Endometrium (tissue), 2 donors: Measurements from ENCODE around the gene HOXA10.

ENCODE experiments used
- FAIRE-seq: peaks from 2 replicates; lab custom pipeline; 2012; peaks lifted over from hg19 to GRCh38; lab: Jason Lieb, UNC
- donor health status: control.
- donor health status: control.

The HOXA10 gene

DNA sequence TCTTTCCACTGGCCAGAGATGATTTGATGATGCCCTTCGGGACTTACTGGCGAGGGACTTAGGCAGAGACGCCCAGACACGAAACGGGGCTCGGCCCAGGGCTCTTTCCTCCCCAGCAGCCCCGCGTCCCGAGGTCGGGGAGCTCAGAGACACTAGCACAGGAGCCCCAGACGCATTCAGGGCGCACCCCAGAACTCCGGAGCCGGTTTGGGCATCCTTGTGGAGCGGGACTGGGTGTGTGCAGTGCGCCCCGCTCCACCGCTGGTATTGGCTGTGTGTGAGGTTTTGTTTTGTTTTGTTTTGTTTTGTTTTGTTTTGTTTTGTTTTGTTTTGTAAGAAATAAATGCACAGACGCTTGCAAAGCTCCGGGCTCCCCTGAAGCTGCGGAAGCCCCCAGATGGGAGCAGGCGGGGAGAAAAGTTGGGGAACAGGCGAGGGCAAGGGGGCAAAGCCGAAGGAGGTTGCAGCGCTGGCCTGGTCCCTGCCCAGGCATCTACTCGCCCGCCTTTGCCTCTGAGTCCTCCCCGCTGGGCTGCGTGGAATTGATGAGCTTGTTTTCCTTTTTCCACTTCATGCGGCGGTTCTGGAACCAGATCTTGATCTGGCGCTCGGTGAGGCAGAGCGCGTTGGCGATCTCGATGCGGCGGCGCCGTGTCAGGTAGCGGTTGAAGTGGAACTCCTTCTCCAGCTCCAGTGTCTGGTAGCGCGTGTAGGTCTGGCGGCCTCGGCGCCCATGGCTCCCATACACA lies 28.8 kb downstream of the HOXA10 start:
- FAIRE-seq: no peak

DNA sequence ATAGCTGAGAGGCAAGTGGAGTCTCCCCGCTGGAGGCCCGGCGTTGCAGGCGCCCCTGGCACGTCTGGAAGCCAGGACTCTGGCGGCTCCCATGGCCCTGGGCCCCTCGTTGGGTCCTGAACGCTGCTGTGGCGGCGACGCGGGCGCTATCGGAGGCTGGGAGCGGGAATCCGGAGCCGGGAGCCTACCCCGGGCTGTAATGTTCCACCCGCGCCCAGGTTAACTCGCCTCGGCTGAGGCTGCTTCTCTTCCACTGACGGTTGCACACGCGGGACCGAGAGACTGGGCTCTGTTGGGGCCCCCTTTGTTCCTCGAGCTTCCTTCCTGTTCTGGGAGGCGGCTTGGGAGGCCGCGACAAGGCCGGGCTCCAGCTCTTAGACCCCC lies 29.3 kb downstream of the HOXA10 start:
- no peak for FAIRE-seq

DNA sequence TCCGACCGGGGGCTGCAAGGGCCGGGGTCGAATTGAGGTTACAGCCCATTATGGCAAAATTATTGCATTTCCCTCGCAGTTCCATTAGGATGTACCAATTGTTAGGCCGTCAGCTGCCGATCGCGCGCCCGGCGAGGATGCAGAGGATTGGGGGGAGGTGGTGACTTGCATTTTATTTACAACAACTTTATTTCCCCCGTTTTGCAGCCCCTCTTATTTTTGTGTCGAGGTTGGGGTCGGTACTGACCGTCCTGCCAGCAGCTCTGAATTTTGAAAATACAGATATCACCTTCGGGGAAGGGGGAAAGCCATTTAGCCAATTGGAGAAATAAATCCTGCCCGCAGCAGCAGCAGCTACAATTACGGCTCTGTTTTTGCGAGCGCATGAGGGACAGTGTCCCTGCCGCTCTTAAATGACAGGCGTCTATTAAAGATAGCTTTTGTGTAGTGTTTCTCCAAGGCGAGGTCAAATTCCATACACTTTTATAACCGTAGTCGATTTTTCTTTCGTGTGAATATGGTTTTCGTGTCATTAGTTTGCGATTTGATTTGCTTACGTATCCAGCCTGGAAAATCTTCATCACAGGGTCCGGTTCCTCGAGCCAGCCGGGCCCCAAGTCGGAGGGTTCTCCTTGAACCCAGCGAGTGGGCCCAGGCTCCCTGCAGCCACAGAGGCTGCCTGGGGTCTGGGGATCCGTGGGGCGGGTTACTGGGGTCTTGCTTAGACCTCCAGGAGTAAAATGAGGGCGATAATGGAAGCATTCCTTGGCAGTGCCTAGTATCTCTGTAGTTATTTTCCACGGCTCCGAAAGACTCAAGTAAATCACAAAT lies 30.0 kb downstream of the HOXA10 start:
- FAIRE-seq: no peak

DNA sequence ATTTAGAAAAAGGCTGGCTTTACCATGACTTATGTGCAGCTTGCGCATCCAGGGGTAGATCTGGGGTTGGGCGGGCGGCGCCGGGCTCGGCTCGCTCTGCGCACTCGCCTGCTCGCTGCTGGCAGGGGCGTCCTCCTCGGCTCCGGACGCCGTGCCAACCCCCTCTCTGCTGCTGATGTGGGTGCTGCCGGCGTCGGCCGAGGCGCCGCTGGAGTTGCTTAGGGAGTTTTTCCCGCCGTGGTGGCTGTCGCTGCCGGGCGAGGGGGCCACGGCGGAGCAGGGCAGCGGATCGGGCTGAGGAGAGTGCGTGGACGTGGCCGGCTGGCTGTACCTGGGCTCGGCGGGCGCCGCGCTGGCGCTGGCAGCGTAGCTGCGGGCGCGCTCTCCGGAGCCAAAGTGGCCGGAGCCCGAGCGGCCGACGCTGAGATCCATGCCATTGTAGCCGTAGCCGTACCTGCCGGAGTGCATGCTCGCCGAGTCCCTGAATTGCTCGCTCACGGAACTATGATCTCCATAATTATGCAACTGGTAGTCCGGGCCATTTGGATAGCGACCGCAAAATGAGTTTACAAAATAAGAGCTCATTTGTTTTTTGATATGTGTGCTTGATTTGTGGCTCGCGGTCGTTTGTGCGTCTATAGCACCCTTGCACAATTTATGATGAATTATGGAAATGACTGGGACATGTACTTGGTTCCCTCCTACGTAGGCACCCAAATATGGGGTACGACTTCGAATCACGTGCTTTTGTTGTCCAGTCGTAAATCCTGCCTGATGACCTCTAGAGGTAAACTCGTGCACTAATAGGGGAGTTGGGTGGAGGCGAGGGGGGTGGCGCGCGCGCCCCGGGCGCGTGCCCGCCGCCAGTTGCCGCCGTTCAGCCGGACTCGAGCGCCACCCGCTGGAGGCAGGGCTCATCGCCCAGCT lies 30.8 kb downstream of the HOXA10 start, which contains the start of gene HOXA5:
Gene HOXA5, minus strand, starts transcription at position 659 of the 927 bp plus-strand sequence. Its CDS starts 74 bp downstream, at position 585.
- no peak for FAIRE-seq

DNA sequence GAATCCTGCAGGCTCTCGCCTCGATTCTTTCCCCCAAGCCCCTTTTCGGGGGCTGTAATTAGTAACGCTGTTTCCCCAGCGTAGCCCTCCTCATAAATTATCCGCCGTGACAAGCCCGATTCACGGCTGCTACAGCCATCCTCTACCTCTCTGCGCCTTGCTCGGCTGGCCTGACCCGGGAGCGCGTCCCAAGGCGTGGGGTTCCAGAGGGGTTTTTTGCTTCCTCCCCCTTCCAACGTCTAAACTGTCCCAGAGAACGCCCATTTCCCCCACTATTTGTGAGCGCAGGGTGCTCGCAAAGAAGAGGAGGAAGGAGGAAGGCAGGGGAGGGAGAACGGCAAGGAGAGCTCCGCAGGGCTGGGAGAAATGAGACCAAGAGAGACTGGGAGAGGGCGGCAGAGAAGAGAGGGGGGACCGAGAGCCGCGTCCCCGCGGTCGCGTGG lies 31.5 kb downstream of the HOXA10 start:
- FAIRE-seq: no peak

DNA sequence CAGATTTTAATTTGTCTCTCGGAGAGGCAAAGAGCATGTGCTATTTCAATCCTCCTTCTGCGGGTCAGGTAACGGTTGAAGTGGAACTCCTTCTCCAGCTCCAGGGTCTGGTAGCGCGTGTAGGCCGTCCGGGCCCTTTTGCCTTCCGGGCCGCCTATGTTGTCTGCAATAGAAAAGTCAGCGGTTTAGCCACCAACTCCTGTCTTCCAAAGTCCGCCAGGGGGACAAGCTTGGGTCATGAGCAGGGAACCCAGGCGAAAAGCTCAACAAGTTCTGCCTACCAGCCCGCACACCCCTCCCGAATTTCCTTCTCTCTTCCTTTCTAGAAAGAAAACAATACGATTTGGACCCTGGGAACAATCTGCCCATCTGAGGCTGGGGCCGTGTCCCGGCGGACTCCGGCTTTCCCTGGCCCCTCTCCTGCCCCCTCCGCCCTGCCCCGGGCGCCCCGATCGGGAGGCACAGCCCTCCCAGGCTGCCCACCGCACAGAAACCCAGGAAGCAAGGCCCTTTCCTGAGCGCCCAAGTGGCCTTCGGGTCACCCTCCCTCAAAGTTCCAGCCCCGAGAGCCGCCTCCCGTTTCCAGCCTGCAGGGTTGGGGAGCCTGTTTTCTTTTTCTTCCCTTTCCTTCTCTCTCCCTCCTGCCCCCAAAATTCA lies 32.1 kb downstream of the HOXA10 start:
- FAIRE-seq: no peak

DNA sequence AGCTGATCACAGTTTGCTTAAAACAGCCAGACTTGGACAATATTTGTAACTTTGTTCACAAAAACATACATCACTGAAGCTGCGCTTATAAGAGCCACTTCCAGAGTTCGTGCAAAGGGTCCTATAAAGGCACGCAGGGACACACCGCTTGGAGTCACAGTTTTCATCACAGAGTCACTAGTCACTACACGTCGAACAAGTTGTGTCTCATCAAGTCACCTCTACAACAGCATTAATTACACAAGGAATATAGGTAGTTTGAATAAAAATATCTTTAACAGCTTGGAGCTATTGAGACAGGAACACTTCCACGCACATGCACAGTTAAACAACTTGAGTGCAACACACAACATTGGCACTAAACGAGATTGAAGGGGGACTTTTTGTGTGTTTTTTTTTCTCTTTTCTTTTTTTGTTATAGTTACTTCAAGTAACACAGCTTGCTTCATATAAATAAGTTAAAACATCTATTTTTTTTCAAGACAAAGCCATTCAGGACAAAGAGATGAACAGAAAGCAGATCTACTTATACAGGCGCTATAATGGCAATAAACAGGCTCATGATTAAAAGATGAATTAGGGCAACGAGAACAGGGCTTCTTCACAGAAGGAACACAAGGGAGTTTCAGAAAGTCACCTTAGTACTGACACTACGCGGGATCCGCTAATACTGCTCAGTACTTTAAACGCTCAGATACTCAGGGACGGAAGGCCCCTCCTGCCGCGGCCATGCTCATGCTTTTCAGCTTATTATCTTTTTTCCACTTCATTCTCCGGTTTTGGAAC lies 32.8 kb downstream of the HOXA10 start:
- no peak for FAIRE-seq

DNA sequence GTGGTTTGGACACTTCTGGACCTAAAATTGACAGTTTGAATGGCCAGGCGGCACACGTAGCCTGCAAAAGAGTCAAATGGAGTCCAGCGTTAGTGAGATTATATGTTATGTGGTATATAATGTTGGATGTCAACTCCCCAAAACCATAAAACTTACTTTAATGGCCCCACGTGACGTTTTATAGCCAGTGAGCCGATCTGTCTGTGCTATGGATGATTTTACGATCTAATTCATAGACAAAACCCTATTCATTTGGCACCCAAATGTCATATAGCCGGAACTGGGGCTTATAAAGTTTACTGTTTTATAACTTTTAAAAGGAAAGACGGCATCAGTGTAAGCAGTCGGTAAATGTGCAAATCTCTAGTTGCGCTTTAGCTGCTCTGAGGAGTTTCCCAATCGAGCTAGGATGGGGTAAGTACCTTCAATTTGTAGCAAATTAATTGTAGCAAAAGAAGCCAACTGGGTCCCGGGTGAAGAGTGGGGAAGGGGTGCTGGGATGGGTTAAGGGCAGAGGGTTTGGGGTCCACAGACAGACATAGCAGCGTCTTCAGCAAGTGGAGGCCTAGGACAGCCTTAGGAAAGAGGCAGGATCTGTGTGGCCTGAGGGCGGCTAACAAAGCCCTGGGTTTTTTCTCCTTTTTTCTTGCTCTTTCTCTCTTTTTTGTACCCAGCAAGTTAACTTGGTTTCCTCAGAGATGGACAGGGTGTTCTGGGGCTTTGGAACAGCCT lies 33.8 kb downstream of the HOXA10 start:
- FAIRE-seq: no peak

DNA sequence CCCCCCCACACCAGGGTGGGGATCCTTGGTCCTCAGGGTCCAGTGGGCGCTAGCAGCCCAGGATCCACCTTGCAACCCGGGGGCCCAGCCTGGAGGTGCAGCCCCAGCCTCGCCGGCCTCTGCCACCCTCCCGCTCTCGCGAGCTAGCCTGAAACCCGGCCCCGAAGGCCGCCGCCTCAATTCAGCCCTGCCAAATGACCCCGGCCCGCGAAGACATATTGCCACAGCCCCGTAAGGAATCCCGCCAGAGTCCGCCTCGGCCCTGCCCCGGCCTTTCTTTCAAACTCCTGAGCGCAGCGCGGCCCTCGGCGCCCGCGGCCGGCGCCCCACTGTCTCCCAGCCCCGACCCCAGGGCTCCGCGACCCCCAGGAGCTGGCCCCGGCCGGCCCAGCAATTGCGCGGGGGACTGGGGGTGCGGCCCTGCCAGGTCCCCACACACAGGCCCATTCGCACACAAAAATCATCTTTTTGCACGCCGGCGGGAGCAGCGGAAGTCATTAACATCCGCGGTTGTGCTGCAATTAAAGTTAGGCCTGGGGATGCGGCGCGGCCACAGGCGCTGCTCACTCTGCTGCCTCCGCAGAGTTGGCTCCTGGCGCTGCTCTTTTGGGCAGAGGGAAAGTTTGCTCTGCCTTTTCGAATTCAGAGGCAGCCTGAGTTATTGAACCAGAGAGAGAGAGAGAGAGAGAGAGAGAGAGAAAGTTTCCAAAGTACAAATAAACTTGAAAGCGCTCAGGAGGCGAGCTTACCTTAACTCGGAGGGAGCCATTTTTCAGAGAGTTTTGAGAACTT lies 34.6 kb downstream of the HOXA10 start:
- FAIRE-seq: no peak

DNA sequence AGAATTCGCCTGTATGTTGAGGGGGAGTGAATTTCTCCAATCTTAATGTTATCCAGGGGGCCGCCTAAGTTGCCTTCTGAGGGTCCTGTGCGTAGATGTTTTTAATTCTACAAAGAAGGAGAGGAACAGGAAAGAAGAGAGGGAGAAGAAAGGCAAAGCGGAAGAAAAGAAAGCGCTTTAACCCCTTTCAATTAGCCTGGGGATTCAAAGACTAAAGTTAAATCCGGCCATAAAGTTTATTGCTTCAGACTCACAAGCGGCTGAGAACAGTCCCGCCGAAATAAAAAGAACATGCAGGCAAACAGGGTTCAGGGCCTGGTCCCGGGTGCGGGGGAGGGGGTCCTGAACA lies 35.2 kb downstream of the HOXA10 start:
- FAIRE-seq: no peak

DNA sequence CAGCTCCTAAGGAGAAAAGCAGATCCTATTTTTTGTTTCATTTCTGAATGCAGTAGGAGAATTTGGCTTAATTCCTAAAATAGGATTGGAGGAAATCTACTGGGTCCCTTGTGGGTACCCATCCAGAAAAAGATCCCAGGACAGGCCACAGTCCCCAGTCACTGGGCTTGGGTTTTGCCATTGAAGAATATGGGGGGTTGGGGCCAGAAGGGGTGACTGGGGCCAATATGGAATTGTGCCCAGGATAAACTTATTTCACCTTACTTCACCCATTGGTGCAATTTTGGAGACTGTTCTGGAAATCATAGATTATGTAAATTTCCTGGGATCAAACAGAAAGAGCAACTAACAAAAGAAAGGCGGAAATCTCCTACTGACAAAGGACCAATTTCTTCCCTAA lies 35.6 kb downstream of the HOXA10 start:
- FAIRE-seq: no peak

DNA sequence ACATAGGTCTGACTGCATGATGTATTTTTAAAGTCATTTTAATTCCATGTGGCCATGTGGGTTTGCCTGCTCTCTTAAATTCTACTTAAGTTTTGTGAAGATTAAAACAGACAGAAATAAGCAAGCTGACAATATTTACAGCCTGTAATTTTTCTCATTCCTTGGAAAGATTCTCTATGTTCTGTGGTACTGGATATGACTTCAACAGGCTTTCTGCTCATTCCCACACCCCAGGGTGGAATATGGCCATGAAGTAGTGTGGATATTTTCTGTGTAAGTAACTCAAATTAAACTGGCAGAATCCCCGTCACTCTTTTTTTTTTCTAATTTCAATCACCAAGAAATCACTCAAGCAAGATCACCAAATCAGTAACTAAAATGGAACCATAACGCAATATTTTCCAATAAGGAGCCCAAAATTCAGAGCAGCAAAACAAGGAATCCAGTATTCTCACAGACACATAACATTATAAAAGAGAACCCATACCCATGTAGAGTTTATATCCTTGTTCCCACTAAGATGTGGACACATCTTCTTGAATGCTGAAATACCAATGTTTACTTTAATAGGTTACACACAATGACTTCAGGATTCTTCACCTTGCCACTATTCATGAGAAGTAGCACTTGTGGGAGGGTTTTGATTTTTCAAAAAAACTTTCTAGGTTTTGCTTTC lies 36.3 kb downstream of the HOXA10 start:
- FAIRE-seq: no peak

DNA sequence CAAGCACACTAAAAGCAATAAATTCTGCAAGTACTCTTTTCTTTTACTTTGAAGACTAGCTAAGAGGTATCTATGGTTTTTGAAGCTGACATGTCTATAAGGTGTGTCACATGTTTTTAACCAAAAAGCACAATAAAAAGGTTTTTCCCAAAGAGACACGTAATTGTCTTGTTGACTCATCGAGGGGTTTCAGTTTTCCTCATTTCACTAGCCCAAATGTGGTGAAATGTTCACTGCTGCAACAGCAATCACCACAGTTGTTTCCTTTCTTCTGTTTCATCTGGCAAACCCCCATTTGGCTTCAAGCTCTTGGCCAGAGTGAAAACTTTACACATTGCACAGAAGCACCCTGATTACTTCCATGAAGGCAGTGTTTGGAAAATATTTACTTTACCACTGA lies 39.7 kb downstream of the HOXA10 start:
- no peak for FAIRE-seq

DNA sequence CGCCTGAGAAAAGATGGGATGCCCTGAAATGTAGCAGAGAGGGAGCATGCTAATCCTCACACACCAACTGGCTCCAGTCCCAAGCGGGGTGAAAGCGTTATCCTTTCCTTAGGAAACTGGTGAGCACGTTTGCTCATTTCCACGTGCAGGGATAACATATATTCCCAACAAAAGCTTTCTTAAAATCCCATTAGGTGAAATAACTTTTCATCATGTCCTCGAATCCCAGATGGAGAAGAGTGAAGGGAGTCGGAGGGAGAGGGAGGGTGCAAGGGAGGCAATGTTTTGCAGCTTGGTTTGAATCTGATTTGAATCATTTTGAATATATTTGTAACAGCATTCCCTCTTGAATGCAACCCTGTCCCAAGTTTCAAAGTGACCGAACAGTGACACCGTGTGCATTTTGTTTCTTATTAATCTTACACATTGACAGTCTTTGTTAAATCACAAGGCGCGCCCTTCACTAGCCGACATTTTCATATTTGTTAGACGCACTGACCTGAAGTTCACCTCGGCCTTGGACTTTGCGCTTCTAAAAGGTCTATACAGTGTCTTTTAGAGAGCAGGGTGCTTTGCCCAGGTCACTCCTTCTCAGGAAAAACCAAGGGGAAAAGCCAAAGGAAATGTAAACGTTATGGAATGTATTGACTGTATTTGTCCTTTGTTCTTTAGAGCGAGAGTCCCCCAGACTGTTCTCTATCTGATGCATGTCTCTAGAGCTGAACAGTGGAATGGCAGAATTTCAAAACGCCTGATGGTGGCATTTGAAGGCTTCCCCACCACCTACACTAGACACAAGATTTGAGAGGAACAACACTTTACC lies 40.5 kb downstream of the HOXA10 start:
- FAIRE-seq: no peak

DNA sequence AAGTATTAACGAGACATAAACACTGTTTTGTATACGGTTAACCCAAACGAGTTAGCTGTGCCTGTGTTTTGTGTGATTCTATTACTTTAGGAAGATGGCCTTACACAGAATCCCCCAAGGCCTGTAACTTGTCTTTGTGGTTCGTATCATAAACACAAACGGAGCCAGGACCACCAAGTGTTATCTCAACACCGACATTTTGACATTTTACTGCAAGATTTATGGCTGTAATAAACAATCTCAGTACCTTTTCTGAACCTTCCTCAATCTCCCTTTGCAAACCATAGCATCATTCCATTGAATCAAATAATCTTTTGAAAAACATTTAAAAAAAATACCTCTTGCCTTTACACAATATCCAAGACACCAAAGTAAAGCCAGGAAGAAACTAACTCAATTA lies 41.1 kb downstream of the HOXA10 start:
- no peak for FAIRE-seq

DNA sequence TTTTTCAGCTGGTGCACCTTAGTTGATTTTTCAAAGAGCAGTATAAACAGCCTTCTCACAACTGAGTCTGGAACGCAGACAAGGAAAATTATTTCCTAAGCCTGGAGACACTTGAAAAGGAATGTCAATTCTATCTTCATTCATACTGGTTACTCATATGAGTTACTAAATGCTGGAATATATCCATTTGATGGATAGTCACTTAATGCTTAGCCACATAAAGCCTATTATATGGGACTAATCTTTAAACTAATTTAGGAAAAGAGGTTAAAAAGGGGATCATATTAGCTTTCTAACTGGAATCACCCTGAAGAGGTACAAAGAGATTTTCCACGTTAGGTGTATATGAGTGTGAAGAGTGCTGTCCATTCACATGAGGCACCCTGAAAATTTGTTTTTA lies 41.9 kb downstream of the HOXA10 start:
- FAIRE-seq: no peak

DNA sequence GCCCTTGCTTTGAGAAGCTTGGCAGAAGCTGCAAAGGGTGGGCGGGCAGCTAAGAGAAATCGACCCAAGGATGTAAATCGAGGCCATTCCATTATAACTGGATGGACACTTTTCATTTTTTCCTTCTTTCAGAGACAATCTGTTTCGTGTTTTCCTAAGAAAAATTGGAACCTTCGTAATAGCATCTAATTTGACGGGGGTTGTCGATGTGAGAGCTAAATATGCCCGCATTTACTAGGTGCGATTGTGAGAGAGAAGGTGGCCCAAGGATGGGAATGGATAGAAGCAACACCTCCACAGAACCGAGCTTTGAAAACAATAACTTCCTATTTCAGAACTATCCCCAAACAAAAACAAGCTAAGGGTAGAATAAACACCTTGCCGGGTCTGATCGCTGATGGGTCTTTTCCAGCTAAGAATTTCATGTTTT lies 42.7 kb downstream of the HOXA10 start:
- FAIRE-seq: no peak
